Keratinocyte (primary cell): ENCODE measurements around the gene ASF1B. TPM values are rescaled to one million over a fixed set of nuclear protein-coding genes. Genes with fewer than 3 reads are reported as not detected.
A peak's percentile ranks its signal among the peaks of the same experiment; 100 is the strongest.

ENCODE experiments used
- DNase-seq: peaks from one replicate; pipeline ENCODE4 v3.0.0-alpha.2; 2011; ENCODE audit warnings: low read depth, missing footprints, low spot score
- FAIRE-seq: peaks from 2 replicates; lab custom pipeline; 2011; peaks lifted over from hg19 to GRCh38; lab: Jason Lieb, UNC
- H2AFZ ChIP-seq: 2 replicates; pipeline ENCODE4 v1.6.0; 2012; ENCODE audit warnings: low read length, control low read depth, inconsistent platforms; ENCODE audit not compliant: control insufficient read depth
- H3K27ac ChIP-seq: 2 replicates; pipeline ENCODE4 v1.5.1; 2011; ENCODE audit warnings: low read length; ENCODE audit not compliant: control insufficient read depth, insufficient read depth
- H3K27me3 ChIP-seq: 3 replicates; pipeline ENCODE4 v1.6.0; 2011; ENCODE audit warnings: low read length; ENCODE audit not compliant: control insufficient read depth, insufficient read depth; ENCODE audit errors: extremely low read depth
- H3K36me3 ChIP-seq, 2 experiments: 2 replicates in 1 of 2; 3 replicates in 1 of 2; pipeline ENCODE4 v1.5.1; 2011; ENCODE audit warnings: low read length in 2 of 2, mild to moderate bottlenecking in 1 of 2; ENCODE audit not compliant: control insufficient read depth in 2 of 2, insufficient read depth in 2 of 2; ENCODE audit errors: extremely low read depth in 1 of 2
- H3K4me1 ChIP-seq: 3 replicates; pipeline ENCODE4 v1.5.1; 2011; ENCODE audit warnings: low read length; ENCODE audit not compliant: control insufficient read depth, insufficient read depth; ENCODE audit errors: extremely low read depth
- H3K4me2 ChIP-seq: 3 replicates; pipeline ENCODE4 v1.6.0; 2011; ENCODE audit warnings: low read depth, low read length; ENCODE audit not compliant: control insufficient read depth, insufficient read depth; ENCODE audit errors: extremely low read depth
- H3K4me3 ChIP-seq, 3 experiments: fragments of 200-600 bp in 1 of 3; sonication (generic) in 1 of 3; 2 replicates in 2 of 3; 3 replicates in 1 of 3; pipeline ENCODE4 v1.5.1; 2011 to 2016; ENCODE audit warnings: low read length in 3 of 3, mild to moderate bottlenecking in 3 of 3, control low read depth in 2 of 3, inconsistent platforms in 1 of 3, low read depth in 1 of 3, mixed read lengths in 1 of 3, mixed run types in 1 of 3, moderate library complexity in 1 of 3; ENCODE audit not compliant: control insufficient read depth in 2 of 3, insufficient read depth in 2 of 3; ENCODE audit errors: extremely low read depth in 1 of 3
- H3K79me2 ChIP-seq: 2 replicates; pipeline ENCODE4 v1.6.0; 2012; ENCODE audit warnings: low read length; ENCODE audit not compliant: control insufficient read depth, insufficient read depth
- H3K9ac ChIP-seq: 3 replicates; pipeline ENCODE4 v1.6.0; 2011; ENCODE audit warnings: low read length; ENCODE audit not compliant: control insufficient read depth, insufficient read depth; ENCODE audit errors: extremely low read depth
- H3K9me1 ChIP-seq: 3 replicates; pipeline ENCODE4 v1.6.0; 2011; ENCODE audit warnings: low read length; ENCODE audit not compliant: control insufficient read depth, insufficient read depth; ENCODE audit errors: extremely low read depth
- H3K9me3 ChIP-seq: 2 replicates; pipeline ENCODE4 v1.5.1; 2012; ENCODE audit warnings: low read depth, low read length; ENCODE audit not compliant: control insufficient read depth
- H4K20me1 ChIP-seq: 3 replicates; pipeline ENCODE4 v1.6.0; 2011; ENCODE audit warnings: low read length; ENCODE audit not compliant: control insufficient read depth, insufficient read depth; ENCODE audit errors: extremely low read depth
- CTCF ChIP-seq, 3 experiments: IDR thresholded peaks in 1 of 3; conservative IDR thresholded peaks in 1 of 3; optimal IDR thresholded peaks in 1 of 3; 2 replicates in 2 of 3; 3 replicates in 1 of 3; pipeline versions ENCODE3 to v1.5.1; 2011; ENCODE audit warnings: low read length in 3 of 3, mild to moderate bottlenecking in 3 of 3, moderate library complexity in 2 of 3, control low read depth in 1 of 3, inconsistent platforms in 1 of 3; ENCODE audit not compliant: insufficient read depth in 2 of 3; ENCODE audit errors: extremely low read depth in 1 of 3
- EZH2 ChIP-seq: IDR thresholded peaks from one replicate; pipeline ENCODE4 v1.6.1; 2012; ENCODE audit warnings: inconsistent platforms, mild to moderate bottlenecking, low read length, moderate library complexity
- dilution Hi-C: fragments of 300-500 bp; cut with MboI; formaldehyde crosslinking; loops from one replicate; pipeline ENCODE4 v1.7.0; 2020; ENCODE audit warnings: low sequenced_read_pairs; ENCODE audit not compliant: extremely low pct_ligation_motif_present
- polyA plus RNA-seq, 5 experiments: library from polyadenylated mRNA; depleted of rRNA in 3 of 5; stranded (reverse) in 3 of 5; stranded (forward) in 1 of 5; unstranded in 1 of 5; fragments of >200 nt; gene quantifications; 1 replicate in 1 of 5; 2 replicates in 3 of 5; 3 replicates in 1 of 5; pipeline versions ENCODE4 v1.2.1 to v1.2.3, GENCODE V29; 2011 to 2012; ENCODE audit warnings: missing spikeins in 2 of 5, low read depth in 1 of 5, low replicate concordance in 1 of 5

The ASF1B gene
- polyA plus RNA-seq, 1 donor (not counting 4 experiments of a cell fraction or from before 2014, with no cell fraction given), result 7.8 TPM

- no peak for FAIRE-seq
These were observed 62.2 kb downstream of the ASF1B start for GRCh38 chr19:14073925-14074838.

GRCh38 chr19:14073261-14073924 lies 63.0 kb downstream of the ASF1B start:
- DNase-seq, result no peak
- peak overlapping the region; percentile 61 to 98 (median 87) for H3K4me3 ChIP-seq
- H3K79me2 ChIP-seq, result peaks cover 1% of the 10 kb centered on the region
- peak overlapping the region; percentile 88 for H2AFZ ChIP-seq
- no peaks in the 10 kb centered on the region for H4K20me1 ChIP-seq
- H3K36me3 ChIP-seq, result no peaks in the 10 kb centered on the region
- H3K9me3 ChIP-seq, result no peaks in the 10 kb centered on the region
- H3K27ac ChIP-seq, result peak overlapping the region; percentile 31
- FAIRE-seq, result no peak
- H3K27me3 ChIP-seq, result peaks cover 23% of the 10 kb centered on the region
- no peaks in the 10 kb centered on the region for H3K9me1 ChIP-seq
- peaks cover 24% of the 10 kb centered on the region for H3K4me1 ChIP-seq
- H3K4me2 ChIP-seq, result peak overlapping the region; percentile 91
- TF ChIP-seq CTCF (optimal IDR thresholded peaks at IDR 0.05 in 1 of 3, IDR thresholded peaks at IDR 0.05 in 1 of 3, conservative IDR thresholded peaks at IDR 0.05 in 1 of 3; ENCODE audit: extremely low read depth in 1 of 3, insufficient read depth in 2 of 3, low read length in 3 of 3), result peak in 2 of 3 experiments; percentile 23 to 68
- no peak for TF ChIP-seq EZH2
- H3K9ac ChIP-seq, result peak overlapping the region; percentile 74
- dilution Hi-C loops, result no loop called here

More at GRCh38 chr19:14073925-14074838, 62.2 kb downstream of the ASF1B start:
- dilution Hi-C loops, result no loop called here
- Histone ChIP-seq H3K36me3 (no peaks in the 10 kb centered on the region), H3K27ac (peak overlapping the region; percentile 31), H2AFZ (peak overlapping the region; percentile 88), H3K27me3 (peaks cover 23% of the 10 kb centered on the region), H4K20me1 (no peaks in the 10 kb centered on the region), H3K9me3 (no peaks in the 10 kb centered on the region), H3K4me2 (peak overlapping the region; percentile 91), H3K9me1 (no peaks in the 10 kb centered on the region), H3K4me3 (peak overlapping the region; percentile 61 to 98 (median 87)), H3K9ac (peak overlapping the region; percentile 74), H3K4me1 (peaks cover 24% of the 10 kb centered on the region), H3K79me2 (peaks cover 1% of the 10 kb centered on the region)
- no peak for TF ChIP-seq CTCF (optimal IDR thresholded peaks at IDR 0.05 in 1 of 3, IDR thresholded peaks at IDR 0.05 in 1 of 3, conservative IDR thresholded peaks at IDR 0.05 in 1 of 3; ENCODE audit: extremely low read depth in 1 of 3, insufficient read depth in 2 of 3, low read length in 3 of 3)
- no peak for TF ChIP-seq EZH2
- DNase-seq, result no peak
